OCI-LY7 (cell line): ENCODE measurements around the gene BDH1. TPM values are rescaled to one million over a fixed set of nuclear protein-coding genes. Genes with fewer than 3 reads are reported as not detected.
A peak's percentile ranks its signal among the peaks of the same experiment; 100 is the strongest.

ENCODE experiments used
- BruUV-seq: library from RNA; stranded (reverse); fragments of 400-500 nt; replicated peaks from 2 replicates; lab custom pipeline; 2021; lab: Mats Ljungman, UMichigan
- CTCF ChIA-PET: fragments of 300-600 bp; sonication (Branson Sonifier 250); formaldehyde crosslinking; loops from one replicate; lab custom pipeline; 2022; ENCODE audit warnings: antibody characterized with exemption; ENCODE audit not compliant: unreplicated experiment; lab: Charles Lee
- POLR2A ChIA-PET: fragments of 300-600 bp; sonication (Branson Sonifier 250); formaldehyde crosslinking; loops from one replicate; lab custom pipeline; 2022; ENCODE audit warnings: antibody characterized with exemption; lab: Charles Lee
- DNase-seq: peaks from one replicate; pipeline ENCODE4 v3.0.0-alpha.2; 2015; ENCODE audit warnings: low spot score
- H2AFZ ChIP-seq: fragments of 200-600 bp; sonication (generic), shearing (Covaris generic); 2 replicates; pipeline ENCODE4 v1.6.1; 2014; ENCODE audit warnings: mild to moderate bottlenecking, antibody characterized with exemption, low read length, moderate library complexity
- H3K27ac ChIP-seq: fragments of 200-600 bp; sonication (generic); 2 replicates; pipeline ENCODE4 v1.5.1; 2014; ENCODE audit warnings: mixed run types, low read depth, mild to moderate bottlenecking, moderate library complexity, low read length, inconsistent platforms; ENCODE audit not compliant: poor library complexity, severe bottlenecking
- H3K36me3 ChIP-seq: fragments of 200-600 bp; sonication (generic); 2 replicates; pipeline ENCODE4 v1.6.1; 2014; ENCODE audit warnings: mild to moderate bottlenecking, antibody characterized with exemption, low read length, moderate library complexity, mixed read lengths; ENCODE audit not compliant: insufficient read depth
- H3K4me1 ChIP-seq: fragments of 200-600 bp; sonication (generic); 2 replicates; pipeline ENCODE4 v1.5.1; 2014; ENCODE audit warnings: mild to moderate bottlenecking, low read length; ENCODE audit not compliant: insufficient read depth, poor library complexity, severe bottlenecking
- H3K4me2 ChIP-seq: fragments of 200-600 bp; sonication (generic); 2 replicates; pipeline ENCODE4 v1.6.1; 2014; ENCODE audit warnings: mild to moderate bottlenecking, low read length
- H3K4me3 ChIP-seq: fragments of 200-600 bp; sonication (generic); 2 replicates; pipeline ENCODE4 v1.5.1; 2014; ENCODE audit warnings: mild to moderate bottlenecking, low read depth, low read length; ENCODE audit not compliant: poor library complexity, severe bottlenecking
- H3K79me2 ChIP-seq: fragments of 200-600 bp; sonication (generic); 2 replicates; pipeline ENCODE4 v1.6.1; 2016; ENCODE audit warnings: low read depth, mild to moderate bottlenecking, low read length, moderate library complexity, mixed read lengths; ENCODE audit not compliant: insufficient read depth
- H3K9me2 ChIP-seq: fragments of 200-600 bp; sonication (generic); 2 replicates; pipeline ENCODE4 v1.6.1; 2016; ENCODE audit warnings: mild to moderate bottlenecking, low read length, mixed read lengths; ENCODE audit not compliant: insufficient read depth
- H3K9me3 ChIP-seq: fragments of 200-600 bp; sonication (generic); 2 replicates; pipeline ENCODE4 v1.6.1; 2014; ENCODE audit warnings: mild to moderate bottlenecking, mixed run types, low read length, mixed read lengths
- H4K20me1 ChIP-seq: fragments of 200-600 bp; sonication (generic); 2 replicates; pipeline ENCODE4 v1.6.1; 2014; ENCODE audit warnings: mild to moderate bottlenecking, antibody characterized with exemption, low read length, moderate library complexity, mixed read lengths; ENCODE audit not compliant: insufficient read depth
- EZH2phosphoT487 ChIP-seq: fragments of 200-600 bp; sonication (generic); IDR thresholded peaks from 2 replicates; pipeline ENCODE4 v1.6.1; 2018; ENCODE audit warnings: low read depth, borderline replicate concordance, mild to moderate bottlenecking, mixed run types, antibody characterized with exemption, low read length, moderate library complexity, mixed read lengths
- intact Hi-C: fragments of 100-400 bp; cut with micrococcal nuclease; formaldehyde crosslinking; loops from one replicate; pipeline ENCODE4 v1.10.0; 2022; ENCODE audit not compliant: unreplicated experiment
- total RNA-seq, 2 experiments: library from RNA; depleted of rRNA in 1 of 2; stranded (reverse); fragments of >200 nt in 1 of 2; shearing (Covaris generic) in 1 of 2; gene quantifications; 2 replicates each; pipeline ENCODE4 v1.2.3, GENCODE V29; 2014 to 2022
- TF ChIP-seq, protein P1 (sequence below): fragments of 200-600 bp; sonication (generic); conservative IDR thresholded peaks from 2 replicates; pipeline ENCODE4 v1.5.1; 2014; ENCODE audit warnings: mild to moderate bottlenecking, antibody characterized with exemption, low read length, moderate library complexity, mixed read lengths

The BDH1 gene
- total RNA-seq, 2 experiments from 2014 or later: 14.1 to 14.5 TPM

DNA sequence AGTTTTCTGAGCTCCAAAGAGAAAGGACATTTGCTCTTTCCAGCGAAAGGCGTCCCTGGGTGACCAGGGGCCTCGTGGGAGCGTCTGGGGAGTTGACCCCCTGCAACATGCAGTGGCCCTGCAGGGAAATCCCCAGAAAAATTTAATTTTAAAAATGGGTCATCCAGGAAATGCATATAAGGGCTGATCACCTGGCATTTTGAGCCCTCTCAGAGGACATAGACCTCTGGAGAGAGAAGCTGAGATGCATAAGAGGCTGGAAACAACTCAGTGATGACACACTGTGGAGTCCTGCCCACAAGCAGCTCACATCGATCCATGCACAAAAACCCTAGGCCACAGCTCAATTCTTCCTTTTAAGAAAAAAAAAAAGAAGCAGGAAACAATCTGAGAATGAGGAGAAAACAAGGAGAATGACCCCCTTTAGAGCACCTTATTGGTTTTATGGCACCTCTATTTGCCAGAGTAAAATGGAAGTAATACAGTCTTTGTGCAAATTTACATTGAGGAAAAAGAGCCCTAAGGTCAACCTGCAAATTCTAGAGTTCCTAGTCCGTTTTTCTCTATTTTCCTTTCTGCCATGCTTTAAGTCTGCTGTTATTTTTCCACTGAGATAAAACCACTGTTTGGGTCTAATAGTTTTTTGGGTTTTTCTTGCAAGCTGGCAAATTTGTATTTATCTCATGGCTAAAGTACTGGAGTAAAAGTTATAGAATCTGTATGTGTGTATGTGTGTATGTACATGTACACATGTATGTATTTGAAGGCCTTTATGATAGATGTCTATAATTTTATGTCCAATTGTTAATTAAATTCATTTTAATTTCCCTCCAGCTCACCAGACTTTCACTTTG, 6.9 kb upstream of the BDH1 start:
- CTCF ChIA-PET: no interaction called here
- intact Hi-C loops: no loop called here
- Histone ChIP-seq H4K20me1 (no peaks in the 10 kb centered on the region), H3K9me3 (peaks cover 50% of the 10 kb centered on the region), H3K9me2 (no peaks in the 10 kb centered on the region), H3K79me2 (no peaks in the 10 kb centered on the region), H3K27ac (no peak overlapping the region), H3K4me1 (peaks cover 16% of the 10 kb centered on the region), H2AFZ (peak overlapping the region; percentile 87), H3K4me3 (peak overlapping the region; percentile 21), H3K36me3 (no peaks in the 10 kb centered on the region; the same call in 1 of the 2 replicates), H3K4me2 (peak overlapping the region; percentile 42)
- TF ChIP-seq EZH2phosphoT487: no peak
- TF ChIP-seq, protein P1, sequence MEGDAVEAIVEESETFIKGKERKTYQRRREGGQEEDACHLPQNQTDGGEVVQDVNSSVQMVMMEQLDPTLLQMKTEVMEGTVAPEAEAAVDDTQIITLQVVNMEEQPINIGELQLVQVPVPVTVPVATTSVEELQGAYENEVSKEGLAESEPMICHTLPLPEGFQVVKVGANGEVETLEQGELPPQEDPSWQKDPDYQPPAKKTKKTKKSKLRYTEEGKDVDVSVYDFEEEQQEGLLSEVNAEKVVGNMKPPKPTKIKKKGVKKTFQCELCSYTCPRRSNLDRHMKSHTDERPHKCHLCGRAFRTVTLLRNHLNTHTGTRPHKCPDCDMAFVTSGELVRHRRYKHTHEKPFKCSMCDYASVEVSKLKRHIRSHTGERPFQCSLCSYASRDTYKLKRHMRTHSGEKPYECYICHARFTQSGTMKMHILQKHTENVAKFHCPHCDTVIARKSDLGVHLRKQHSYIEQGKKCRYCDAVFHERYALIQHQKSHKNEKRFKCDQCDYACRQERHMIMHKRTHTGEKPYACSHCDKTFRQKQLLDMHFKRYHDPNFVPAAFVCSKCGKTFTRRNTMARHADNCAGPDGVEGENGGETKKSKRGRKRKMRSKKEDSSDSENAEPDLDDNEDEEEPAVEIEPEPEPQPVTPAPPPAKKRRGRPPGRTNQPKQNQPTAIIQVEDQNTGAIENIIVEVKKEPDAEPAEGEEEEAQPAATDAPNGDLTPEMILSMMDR: no peak
- no peak for DNase-seq
- BruUV-seq: no TSS peak
- POLR2A ChIA-PET: interaction anchor here (0.6 to 0.7 kb wide), 2 partner anchors 12 to 22 kb away, joined by 3 read pairs; no protein-coding TSS in a partner anchor

GRCh38 chr3:197561926-197562325, 6.2 kb upstream of the BDH1 start:
- Histone ChIP-seq H3K9me3 (peaks cover 50% of the 10 kb centered on the region), H2AFZ (peak overlapping the region; percentile 87), H3K4me3 (peak overlapping the region; percentile 21), H3K36me3 (no peaks in the 10 kb centered on the region; the same call in 1 of the 2 replicates), H3K79me2 (no peaks in the 10 kb centered on the region), H3K4me1 (peaks cover 16% of the 10 kb centered on the region), H4K20me1 (no peaks in the 10 kb centered on the region), H3K4me2 (peak overlapping the region; percentile 42), H3K9me2 (no peaks in the 10 kb centered on the region), H3K27ac (no peak overlapping the region)
- DNase-seq: peak; percentile 45
- intact Hi-C loops: no loop called here
- ChIA-PET POLR2A (interaction anchor here (0.6 kb wide), 1 partner anchor 11 kb away, joined by 3 read pairs; no protein-coding TSS in a partner anchor), CTCF (no interaction called here)
- TF ChIP-seq EZH2phosphoT487: no peak
- TF ChIP-seq, protein P1: no peak
- BruUV-seq: no TSS peak

DNA sequence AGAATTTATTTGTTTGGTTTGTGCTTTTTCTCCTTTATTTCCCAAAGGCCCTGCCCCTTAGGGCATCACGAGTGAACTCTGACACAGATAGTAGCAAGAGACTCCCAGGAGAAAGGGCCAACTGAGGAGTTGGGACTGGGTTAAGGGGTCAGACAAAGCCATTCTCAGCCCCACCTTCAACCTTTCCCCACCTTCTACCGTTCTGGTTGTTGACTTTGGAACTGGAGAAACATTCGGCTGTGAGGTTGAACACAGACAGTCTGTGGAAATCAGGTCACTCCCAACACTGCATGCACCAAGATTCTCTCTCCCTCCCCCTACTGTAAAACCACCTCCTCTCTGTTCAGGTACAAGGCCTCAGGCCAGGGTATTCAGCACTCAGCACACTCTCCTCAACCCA, 3.9 kb upstream of the BDH1 start:
- intact Hi-C loops: no loop called here
- Histone ChIP-seq H3K9me3 (peaks cover 33% of the 10 kb centered on the region), H2AFZ (no peak overlapping the region), H3K79me2 (no peaks in the 10 kb centered on the region), H3K4me1 (peaks cover 22% of the 10 kb centered on the region), H4K20me1 (no peaks in the 10 kb centered on the region), H3K4me2 (no peak overlapping the region), H3K4me3 (no peak overlapping the region), H3K36me3 (no peaks in the 10 kb centered on the region; the same call in 1 of the 2 replicates), H3K27ac (no peak overlapping the region), H3K9me2 (no peaks in the 10 kb centered on the region)
- CTCF ChIA-PET: no interaction called here
- no peak for TF ChIP-seq EZH2phosphoT487
- TF ChIP-seq, protein P1: no peak
- DNase-seq: no peak
- POLR2A ChIA-PET: no interaction called here
- no TSS peak for BruUV-seq
